Astrocyte of the cerebellum (primary cell): ENCODE measurements around the gene ARMH1.
A peak's percentile ranks its signal among the peaks of the same experiment; 100 is the strongest.
"Not testable (repeated sequence)": the region's sequence is repeated elsewhere in the genome, so short reads cannot be mapped to it uniquely, and the experiment has no call there.

ENCODE experiments used
- DNase-seq: peaks from one replicate; pipeline ENCODE4 v3.0.0-alpha.2; 2011; ENCODE audit warnings: low read depth
- H3K4me3 ChIP-seq: 2 replicates; pipeline ENCODE4 v1.5.1; 2011; ENCODE audit warnings: mild to moderate bottlenecking, low read depth, low read length, moderate library complexity
- CTCF ChIP-seq: IDR thresholded peaks from 2 replicates; pipeline ENCODE4 v1.5.1; 2012; ENCODE audit warnings: low read length, low read depth, moderate library complexity, mild to moderate bottlenecking; ENCODE audit errors: missing control alignments
- in situ Hi-C: cut with HindIII; loops from 2 replicates; pipeline ENCODE4 v1.10.0; 2017; ENCODE audit warnings: low sequenced_read_pairs

ARMH1 gene

GRCh38 chr1:44724955-44725698 is 50.6 kb downstream of the ARMH1 start:
- no peak overlapping the region for H3K4me3 ChIP-seq
- in situ Hi-C loops: no loop called here
- no peak for DNase-seq
- no peak for TF ChIP-seq CTCF

GRCh38 chr1:44730741-44731512 is 56.4 kb downstream of the ARMH1 start, which contains the start of gene RNU5D-1:
Gene RNU5D-1 (minus strand): TSS chr1:44731170.
- in situ Hi-C loops: no loop called here
- TF ChIP-seq CTCF: peak; percentile 86
- DNase-seq: peak; percentile 95
- no peak within 1 kb of the TSS for H3K4me3 ChIP-seq

GRCh38 chr1:44733365-44733764 is 58.9 kb downstream of the ARMH1 start:
- no peak for TF ChIP-seq CTCF
- no peak for DNase-seq
- in situ Hi-C loops: no loop called here

GRCh38 chr1:44733784-44734183 is 59.3 kb downstream of the ARMH1 start:
- DNase-seq: no peak
- H3K4me3 ChIP-seq: no peak overlapping the region
- TF ChIP-seq CTCF: no peak
- in situ Hi-C loops: no loop called here

More at GRCh38 chr1:44733365-44733764, 58.9 kb downstream of the ARMH1 start:
- H3K4me3 ChIP-seq: no peak overlapping the region

DNA sequence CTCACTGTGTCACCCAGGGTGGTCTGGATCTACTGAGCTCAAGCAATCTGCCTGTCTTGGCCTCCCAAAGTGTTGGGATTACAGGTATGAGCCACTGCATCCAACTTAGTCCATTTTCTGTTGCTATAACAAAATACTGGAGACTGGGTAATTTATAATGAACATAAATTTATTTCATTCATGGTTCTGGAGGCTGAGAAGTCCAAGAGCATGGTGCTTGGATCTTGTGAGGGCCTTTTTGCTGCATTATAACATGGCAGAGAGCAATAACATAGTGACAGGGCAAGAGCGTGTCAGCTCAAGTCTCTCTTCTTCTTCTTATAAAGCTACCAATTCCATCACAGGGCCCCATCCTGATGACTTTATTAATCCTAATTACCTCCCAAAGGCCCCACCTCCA is 61.5 kb downstream of the ARMH1 start:
- H3K4me3 ChIP-seq: no peak overlapping the region
- no peak for DNase-seq
- in situ Hi-C loops: no loop called here
- no peak for TF ChIP-seq CTCF

DNA sequence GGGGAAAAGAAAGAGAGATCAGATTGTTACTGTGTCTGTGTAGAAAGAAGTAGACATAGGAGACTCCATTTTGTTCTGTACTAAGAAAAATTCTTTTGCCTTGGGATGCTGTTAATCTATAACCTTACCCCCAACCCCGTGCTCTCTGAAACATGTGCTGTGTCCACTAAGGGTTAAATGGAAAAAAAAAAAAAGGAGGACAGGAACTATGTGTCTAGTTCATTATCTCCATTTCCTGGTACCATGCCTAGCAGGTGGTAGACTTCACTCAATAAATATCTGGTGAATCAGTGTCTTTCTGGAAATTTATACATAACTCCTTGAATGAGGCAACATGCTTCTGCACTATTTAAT is 64.4 kb downstream of the ARMH1 start:
- DNase-seq, in situ Hi-C loops: not testable (repeated sequence)
- H3K4me3 ChIP-seq: peak overlapping the region; percentile 78
